Measurements from ENCODE around the gene GLYATL3.

DNA sequence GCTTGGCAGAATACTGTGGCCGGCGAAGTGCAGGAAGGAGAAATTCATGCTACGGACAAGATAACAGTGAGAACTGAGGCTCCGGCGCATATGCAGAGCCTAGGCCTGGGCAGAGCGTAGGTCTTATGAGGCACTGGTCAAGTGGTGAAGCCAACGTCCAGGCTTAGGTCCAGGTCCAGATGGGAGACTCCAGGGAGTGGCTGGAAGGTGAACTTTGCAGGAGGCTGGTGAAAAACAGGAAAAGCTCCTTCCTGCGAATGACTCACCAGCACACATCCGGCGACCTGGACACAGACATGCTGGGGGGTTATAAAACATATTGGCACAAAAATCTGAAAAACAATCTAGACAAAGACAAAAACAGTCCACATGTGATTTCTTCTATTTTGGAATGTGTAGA lies 66.1 kb downstream of the GLYATL3 start:
- TF ChIP-seq, protein P1, sequence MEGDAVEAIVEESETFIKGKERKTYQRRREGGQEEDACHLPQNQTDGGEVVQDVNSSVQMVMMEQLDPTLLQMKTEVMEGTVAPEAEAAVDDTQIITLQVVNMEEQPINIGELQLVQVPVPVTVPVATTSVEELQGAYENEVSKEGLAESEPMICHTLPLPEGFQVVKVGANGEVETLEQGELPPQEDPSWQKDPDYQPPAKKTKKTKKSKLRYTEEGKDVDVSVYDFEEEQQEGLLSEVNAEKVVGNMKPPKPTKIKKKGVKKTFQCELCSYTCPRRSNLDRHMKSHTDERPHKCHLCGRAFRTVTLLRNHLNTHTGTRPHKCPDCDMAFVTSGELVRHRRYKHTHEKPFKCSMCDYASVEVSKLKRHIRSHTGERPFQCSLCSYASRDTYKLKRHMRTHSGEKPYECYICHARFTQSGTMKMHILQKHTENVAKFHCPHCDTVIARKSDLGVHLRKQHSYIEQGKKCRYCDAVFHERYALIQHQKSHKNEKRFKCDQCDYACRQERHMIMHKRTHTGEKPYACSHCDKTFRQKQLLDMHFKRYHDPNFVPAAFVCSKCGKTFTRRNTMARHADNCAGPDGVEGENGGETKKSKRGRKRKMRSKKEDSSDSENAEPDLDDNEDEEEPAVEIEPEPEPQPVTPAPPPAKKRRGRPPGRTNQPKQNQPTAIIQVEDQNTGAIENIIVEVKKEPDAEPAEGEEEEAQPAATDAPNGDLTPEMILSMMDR (IDR thresholded peaks at IDR 0.05) = no peak
- no peak for TF ChIP-seq POLR2A (IDR thresholded peaks at IDR 0.05)

All from uterus (tissue), 2 donors.